Activated CD4-positive, CD25-positive, alpha-beta regulatory T cell treated with anti-CD3 and anti-CD28 coated beads, Interleukin-2, amount 50 U/mL, for 72 hours (primary cell): ENCODE results near the gene TRIP13.

Experiments used
- DNase-seq: peaks from one replicate; pipeline ENCODE4 v3.0.0; 2021

Gene TRIP13

DNA sequence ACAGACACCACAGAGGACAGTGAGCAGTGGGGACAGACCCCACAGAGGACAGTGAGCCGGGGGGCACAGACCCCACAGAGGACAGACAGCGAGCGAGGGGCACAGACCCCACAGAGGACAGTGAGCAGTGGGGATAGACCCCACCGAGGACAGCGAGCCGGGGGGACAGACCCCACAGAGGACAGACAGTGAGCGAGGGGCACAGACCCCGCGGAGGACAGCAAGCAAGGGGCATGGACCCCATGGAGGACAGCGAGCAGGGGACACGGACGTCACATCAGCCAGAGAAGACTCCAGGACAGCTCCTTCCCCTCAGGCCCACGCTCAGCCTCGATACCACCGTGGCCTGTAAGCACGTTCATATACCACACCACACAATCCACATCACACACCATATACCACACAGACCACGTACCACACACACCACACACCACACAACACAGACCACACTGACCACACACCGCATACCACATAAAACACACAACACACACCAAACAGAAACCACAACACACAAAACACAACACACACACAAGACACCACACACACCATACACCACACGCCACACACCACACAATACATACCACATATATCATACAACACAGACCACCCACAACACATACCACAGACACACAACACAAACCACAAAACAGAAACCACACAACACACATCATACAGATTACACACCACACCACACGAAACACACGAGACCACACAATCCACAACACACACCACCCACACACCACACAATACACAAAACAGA, 36.7 kb upstream of the TRIP13 start:
- peak; percentile 25 for DNase-seq

DNA sequence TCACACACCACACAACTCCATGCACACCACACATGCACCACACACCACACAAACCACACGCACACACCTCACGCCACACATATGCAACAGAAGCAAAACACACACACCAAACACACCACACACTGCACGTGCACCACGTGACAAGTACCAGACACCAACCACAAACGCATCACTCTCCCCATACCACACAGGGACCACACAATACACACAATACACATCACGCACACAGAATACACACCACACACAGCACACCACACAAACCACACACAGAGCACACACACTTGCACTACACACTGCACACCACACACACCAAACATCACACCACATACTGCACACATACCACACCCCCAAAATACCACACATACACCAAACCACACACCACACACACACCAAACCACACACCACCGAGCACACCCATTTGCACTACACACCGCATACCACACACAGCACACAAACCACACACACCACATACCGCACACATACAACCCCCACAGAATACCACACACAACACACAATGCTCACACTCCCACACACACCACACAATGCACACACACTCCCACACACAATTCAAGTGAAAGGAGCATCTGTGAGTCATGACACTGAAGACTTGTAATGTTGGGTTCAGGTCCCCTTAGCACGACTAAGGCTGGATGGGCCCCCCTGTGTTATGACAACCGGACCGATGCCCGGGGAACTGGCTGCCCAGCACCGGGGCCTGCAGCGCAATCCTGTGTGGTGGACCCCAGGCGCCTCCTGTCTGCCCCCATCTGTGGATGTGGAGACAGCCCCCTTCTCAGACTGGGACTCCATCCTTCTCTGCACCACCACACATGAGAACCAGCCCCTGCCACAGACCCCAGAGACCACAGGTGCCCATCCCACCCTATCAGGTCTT, 35.9 kb upstream of the TRIP13 start:
- DNase-seq, result no peak

GRCh38 chr5:858726-859125, 34.0 kb upstream of the TRIP13 start:
- DNase-seq, result no peak

DNA sequence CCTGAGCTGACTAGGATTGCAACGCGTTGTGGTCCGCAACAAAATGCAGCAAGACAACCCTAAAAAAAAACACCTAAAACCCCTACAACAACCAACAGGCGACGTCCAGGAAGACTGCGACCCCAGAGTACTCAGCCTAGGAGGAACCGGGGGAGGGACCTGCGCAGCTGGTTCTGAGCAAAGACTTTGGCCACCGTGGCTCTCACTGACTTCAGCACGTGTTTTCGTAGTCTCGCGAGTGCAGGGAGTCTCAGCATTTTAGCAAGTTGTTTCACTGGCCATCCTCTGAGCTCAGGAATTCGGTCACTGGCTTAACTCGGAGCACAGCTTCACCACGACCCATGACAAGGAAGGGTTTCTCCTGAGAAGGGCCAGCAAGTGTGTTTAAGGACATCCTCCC, 33.3 kb upstream of the TRIP13 start:
- no peak for DNase-seq

DNA sequence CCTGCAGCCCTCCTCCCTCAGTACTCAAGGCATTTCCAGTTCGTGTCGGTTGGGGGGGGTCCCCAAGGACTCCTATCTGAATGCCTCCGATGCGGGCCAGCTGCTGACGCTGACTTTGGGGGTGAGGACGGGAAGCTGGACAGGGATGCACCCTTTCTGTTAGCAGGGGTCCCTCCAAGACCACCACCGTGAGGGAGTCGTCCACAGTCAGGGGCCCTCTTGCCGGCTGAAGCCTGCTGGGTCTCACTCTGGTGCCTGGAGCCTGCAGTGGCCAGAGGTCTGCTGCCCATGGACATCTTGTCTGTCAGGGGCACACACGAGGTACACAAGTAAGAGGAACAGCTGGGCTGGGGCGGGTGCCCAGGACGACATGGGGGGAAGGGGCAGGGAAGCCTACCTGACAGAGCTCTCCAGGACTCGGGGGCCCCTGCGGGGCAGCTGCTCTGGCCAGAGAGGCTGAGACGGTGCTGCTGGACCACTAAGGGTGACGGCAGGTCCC, 32.8 kb upstream of the TRIP13 start:
- DNase-seq, result no peak

GRCh38 chr5:860506-861150, 32.1 kb upstream of the TRIP13 start:
- DNase-seq, result no peak

DNA sequence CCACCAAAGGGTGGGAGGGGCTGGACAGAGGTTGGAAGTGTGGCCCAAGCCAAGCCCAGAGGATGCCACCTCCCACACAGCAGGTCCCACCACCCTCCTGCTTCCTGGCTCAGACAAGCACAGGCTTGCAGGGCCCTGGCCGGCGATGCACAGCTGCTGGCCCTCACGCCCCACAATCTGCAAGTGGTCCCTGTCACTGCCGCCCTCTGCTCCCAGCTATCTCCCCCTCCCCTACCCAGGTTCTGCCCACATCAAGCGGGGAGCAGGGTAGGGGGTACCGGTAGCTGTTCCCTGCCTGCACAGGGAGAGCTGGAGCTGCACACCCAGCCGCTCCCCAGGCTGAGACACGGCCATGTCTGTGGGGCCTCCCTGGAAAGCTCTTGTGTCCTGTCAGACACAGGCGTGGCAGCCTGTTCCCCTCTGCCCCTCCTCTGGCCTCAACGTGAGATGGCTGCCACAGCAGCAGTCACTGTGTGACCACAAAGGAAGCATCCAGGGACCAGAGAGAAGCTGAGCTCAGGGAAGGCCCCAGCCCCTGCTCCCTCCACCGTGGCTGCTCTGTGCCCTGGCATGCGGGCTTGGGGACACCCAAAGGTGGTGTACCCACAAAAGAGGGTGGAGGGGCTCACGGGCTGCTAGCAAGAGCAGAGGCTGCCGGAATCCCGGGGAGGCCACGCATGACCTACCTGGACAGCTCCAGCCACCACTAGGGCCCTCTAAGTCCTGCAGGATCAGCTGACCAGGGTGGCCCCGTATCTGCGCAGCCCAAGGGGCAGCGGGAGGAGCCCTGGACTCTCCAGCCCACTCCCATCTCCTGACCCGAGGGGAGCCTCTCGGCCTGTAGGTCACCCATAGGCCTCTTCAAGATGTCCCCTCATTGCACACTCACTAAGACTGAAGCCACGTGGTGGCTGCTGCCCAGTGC, 31.0 kb upstream of the TRIP13 start:
- no peak for DNase-seq

GRCh38 chr5:862367-863243, 30.1 kb upstream of the TRIP13 start:
- DNase-seq, result no peak

DNA sequence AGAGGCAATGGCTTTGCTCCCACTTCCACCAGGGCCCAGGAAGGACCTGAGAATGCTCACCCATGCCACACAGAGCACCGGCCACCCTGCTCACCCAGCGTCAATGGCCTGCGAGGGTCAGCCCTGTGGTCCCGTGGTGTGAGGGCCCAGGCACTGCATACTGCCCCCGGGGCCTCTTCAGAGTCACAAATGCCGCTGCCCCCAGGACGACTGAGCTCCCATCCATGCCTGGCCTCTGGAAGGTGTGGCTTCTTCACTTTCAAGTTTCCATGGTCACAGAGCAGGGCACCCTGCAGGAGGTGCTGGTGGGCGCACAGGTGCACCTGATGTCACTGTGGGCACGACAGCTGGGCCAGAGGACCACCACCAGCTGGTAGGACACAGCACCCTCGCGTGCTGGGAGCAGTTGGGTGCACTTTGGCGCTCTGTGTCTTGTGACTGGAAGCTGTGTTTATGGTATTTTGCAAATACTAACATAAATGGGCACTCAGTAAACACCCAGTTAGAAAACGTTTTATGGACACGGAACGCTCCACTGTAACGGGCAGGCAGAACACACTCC, 29.4 kb upstream of the TRIP13 start:
- DNase-seq, result no peak

DNA sequence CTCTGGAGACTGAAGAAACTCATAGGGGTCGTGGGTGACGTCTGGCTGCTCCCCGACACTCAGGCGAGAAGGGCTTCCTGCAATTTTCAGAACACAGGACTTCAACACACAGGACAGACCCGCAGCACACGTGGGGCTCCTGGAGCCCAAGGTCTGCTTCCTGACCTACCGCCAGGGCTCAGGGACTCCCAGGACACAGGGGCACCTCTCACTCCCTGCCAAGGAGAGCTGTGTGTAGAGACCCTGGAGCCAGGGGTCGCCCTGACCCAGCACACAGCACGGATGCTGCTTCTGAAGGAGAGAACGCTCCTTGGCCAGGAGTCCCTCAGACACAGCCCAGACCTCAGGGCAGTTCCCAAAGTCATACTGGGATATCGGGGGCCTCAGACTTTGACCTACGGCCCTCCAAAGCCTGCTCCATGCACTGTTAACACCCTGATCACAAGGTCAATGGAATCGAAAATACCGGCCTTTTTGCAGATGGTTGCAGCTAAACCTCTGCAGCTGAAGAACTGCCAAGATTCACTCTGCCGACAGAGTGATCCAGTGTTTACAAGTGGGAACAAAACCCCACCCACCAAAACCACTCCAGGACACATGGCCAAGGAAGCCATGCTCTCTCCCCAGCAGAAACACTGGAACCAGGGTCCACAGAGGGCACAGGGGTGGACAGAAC, 28.1 kb upstream of the TRIP13 start:
- DNase-seq, result no peak

GRCh38 chr5:865168-865521, 27.5 kb upstream of the TRIP13 start:
- no peak for DNase-seq

DNA sequence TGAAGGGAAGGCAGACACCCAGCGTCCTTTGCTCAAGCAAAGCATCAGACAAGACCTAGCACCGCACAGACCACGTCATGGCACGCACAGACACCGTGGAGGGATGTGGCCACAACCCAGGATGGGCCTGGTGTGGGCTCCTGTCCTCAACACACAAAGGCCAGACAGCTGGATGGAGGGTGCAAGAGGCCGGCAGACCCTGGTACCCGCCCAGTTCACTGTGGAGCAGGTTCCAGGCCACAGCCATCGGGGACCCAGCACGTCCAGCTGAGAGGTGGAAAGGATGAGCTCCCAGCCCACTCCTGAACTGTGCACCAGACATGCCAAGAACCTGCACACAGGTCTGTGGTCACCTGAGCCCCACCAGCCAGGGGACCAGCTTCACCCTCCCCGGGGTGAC, 26.9 kb upstream of the TRIP13 start:
- DNase-seq, result no peak

GRCh38 chr5:867300-867870, 25.3 kb upstream of the TRIP13 start:
- no peak for DNase-seq

DNA sequence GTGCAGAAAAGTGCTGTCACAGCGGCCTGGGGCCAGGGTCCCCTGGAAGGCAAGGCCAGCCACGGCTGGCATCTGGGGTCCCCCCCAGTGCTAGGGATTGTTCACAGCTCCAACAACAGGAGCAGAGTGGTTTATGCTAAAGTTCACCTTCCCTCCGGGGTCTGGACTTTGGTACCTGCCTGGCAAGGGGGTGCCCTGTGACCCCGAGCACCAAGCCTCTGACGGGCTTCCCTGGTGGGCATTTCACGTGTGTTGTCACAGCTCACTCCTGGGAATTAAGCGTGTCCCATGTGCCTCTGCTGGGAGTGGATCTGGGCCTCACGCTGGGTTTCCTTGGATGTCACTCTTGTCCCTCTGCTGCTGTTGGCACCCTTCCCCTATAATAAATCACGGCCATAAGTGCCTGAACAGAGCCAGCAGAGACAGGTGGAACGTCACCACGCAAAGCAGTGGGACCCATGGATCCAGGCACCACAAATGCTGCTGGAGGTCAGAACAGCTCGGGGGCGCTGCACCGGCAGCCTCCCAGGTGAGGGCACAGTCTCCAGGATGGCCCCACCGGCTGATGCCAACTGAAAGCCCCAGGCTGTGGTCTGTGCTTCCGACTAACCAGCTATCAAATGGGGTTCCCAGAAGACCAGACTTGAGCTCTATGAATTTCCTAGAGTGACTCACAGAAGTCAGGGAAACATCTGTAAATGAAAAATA, 24.1 kb upstream of the TRIP13 start:
- DNase-seq, result no peak

- DNase-seq, result no peak
Measured at GRCh38 chr5:870956-871355, 21.7 kb upstream of the TRIP13 start.

DNA sequence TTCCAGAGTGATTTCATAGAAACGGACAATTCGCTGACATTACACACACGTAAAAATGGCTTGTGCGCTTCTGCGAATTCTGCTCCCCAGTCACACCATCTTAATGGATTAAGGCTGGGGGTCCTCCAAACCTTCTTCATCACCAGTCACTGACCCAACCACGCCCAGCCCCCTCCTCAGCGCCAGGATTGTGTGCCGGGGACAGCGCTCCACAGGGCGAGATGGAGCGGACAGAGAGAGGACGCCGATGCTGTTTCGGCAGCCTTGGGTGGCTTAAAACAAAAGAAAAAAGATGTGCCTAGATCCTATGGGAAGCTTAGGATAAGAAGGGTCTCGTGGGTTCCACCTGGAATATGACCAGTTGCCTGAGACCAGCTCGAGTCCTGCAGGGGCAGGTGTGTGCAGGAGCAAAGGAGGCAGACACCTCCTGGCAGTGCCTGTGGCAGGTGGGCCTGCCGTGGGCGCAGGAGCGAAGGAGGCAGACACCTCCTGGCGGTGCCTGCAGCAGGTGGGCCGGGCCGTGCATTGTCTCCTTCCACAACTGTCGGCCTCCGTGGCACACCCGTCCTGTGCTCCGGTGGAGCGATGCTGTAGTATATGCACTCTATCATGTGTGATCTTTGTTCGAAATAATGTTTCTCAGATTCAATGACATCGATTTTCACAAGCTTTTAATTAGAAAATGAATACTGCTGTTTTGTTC, 20.9 kb upstream of the TRIP13 start:
- DNase-seq, result no peak

DNA sequence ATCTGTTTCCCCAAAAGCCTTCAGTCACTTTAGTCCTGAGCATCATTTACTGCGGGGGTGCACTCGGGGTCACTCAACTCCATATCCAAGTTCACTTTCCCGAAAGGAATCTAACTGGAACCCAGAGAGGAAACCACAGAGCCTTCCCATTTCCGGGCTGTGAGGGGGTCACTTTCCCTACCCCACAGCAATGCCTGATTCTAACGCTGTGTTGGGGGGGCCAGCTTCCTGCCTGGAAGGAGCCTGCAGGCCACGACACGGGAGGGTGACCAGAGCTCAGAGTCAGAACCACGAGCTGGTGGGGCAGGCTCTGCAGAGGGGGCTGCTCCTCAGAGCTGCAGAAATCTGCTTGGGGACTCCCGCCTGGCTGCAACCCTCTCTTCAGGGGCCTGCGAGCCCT, 20.4 kb upstream of the TRIP13 start:
- DNase-seq, result no peak

- DNase-seq, result no peak
Measured at GRCh38 chr5:873328-873727, 19.4 kb upstream of the TRIP13 start.

- DNase-seq, result no peak
Measured at GRCh38 chr5:875931-876330, 16.8 kb upstream of the TRIP13 start.
